B cell (primary cell): Measurements from ENCODE around the gene DUSP1. TPM values are rescaled to one million over a fixed set of nuclear protein-coding genes. Genes with fewer than 3 reads are reported as not detected.

Source experiments
- ATAC-seq: fragments of 200-7000 bp; cut with Tn5 transposase; one replicate; pipeline ENCODE4 v1.10.0; 2021; ENCODE audit warnings: low read depth, mild to moderate bottlenecking, moderate number of reproducible peaks, moderate library complexity
- CTCF ChIA-PET: fragments of 350-600 bp; sonication (Branson Sonifier 250); formaldehyde crosslinking; loops from one replicate; lab custom pipeline; 2021; ENCODE audit warnings: antibody characterized with exemption, inconsistent platforms; lab: Charles Lee
- POLR2A ChIA-PET: fragments of 350-600 bp; sonication (Branson Sonifier 250); formaldehyde crosslinking; loops from one replicate; lab custom pipeline; 2021; ENCODE audit warnings: antibody characterized with exemption; lab: Charles Lee
- DNase-seq: peaks from one replicate; pipeline ENCODE4 v3.0.0; 2013
- H2AFZ ChIP-seq: 2 replicates; pipeline ENCODE4 v1.6.1; 2012; ENCODE audit warnings: mild to moderate bottlenecking, low read depth, low read length; ENCODE audit not compliant: insufficient read depth, poor library complexity, severe bottlenecking
- H3K27ac ChIP-seq, 2 donors: 1 replicate in 1 of 2; 2 replicates in 1 of 2; pipeline ENCODE4 v1.5.1; 2012 to 2013; ENCODE audit warnings: low read length in 2 of 2, mild to moderate bottlenecking in 2 of 2, moderate library complexity in 1 of 2
- H3K27me3 ChIP-seq, 4 experiments: fragments of 200-600 bp in 1 of 4; sonication (generic) in 1 of 4; replicated peaks in 1 of 4; 1 replicate in 2 of 4; 2 replicates in 2 of 4; pipeline versions ENCODE4 v1.6.1 to v1.7.0; 2013 to 2016; ENCODE audit warnings: low read length in 3 of 4, mild to moderate bottlenecking in 2 of 4, mixed read lengths in 1 of 4, moderate library complexity in 1 of 4; ENCODE audit not compliant: insufficient read depth in 4 of 4, control insufficient read depth in 3 of 4; ENCODE audit errors: control extremely low read depth in 1 of 4
- H3K36me3 ChIP-seq, 2 experiments: replicated peaks in 1 of 2; 1 replicate in 1 of 2; 2 replicates in 1 of 2; pipeline versions ENCODE4 v1.6.1 to v1.7.1; 2013; ENCODE audit warnings: low read length in 1 of 2; ENCODE audit not compliant: insufficient read depth in 2 of 2, control insufficient read depth in 1 of 2; ENCODE audit errors: control extremely low read depth in 1 of 2, extremely low read depth in 1 of 2
- H3K4me1 ChIP-seq, 2 donors: fragments of 200-600 bp in 1 of 2; sonication (generic) in 1 of 2; 1 replicate in 1 of 2; 2 replicates in 1 of 2; pipeline versions ENCODE4 v1.5.1 to v1.6.1; 2013 to 2017; ENCODE audit warnings: low read length in 2 of 2; ENCODE audit not compliant: control insufficient read depth in 2 of 2, insufficient read depth in 2 of 2
- H3K4me2 ChIP-seq: replicated peaks from 2 replicates; pipeline ENCODE3; 2012; ENCODE audit warnings: mild to moderate bottlenecking, low read depth, low read length; ENCODE audit not compliant: poor library complexity, severe bottlenecking
- H3K4me3 ChIP-seq, 5 experiments: fragments of 200-600 bp in 1 of 5; sonication (generic) in 1 of 5; 1 replicate in 3 of 5; 2 replicates in 2 of 5; pipeline versions ENCODE4 v1.5.1 to v1.7.0; 2011 to 2016; ENCODE audit warnings: low read length in 4 of 5, mild to moderate bottlenecking in 4 of 5, low read depth in 2 of 5, control low read depth in 1 of 5, moderate library complexity in 1 of 5; ENCODE audit not compliant: insufficient read depth in 1 of 5; ENCODE audit errors: control extremely low read depth in 1 of 5, extremely low read depth in 1 of 5
- H3K79me2 ChIP-seq: fragments of 200-600 bp; sonication (generic); one replicate; pipeline ENCODE4 v1.6.0; 2016; ENCODE audit warnings: low read length; ENCODE audit not compliant: control insufficient read depth, insufficient read depth
- H3K9ac ChIP-seq: fragments of 200-600 bp; sonication (generic); 2 replicates; pipeline ENCODE4 v1.6.1; 2017; ENCODE audit warnings: mild to moderate bottlenecking, low read length, moderate library complexity
- H3K9me3 ChIP-seq, 3 donors: one replicate each; pipeline versions ENCODE4 v1.6.1 to v1.7.1; 2013; ENCODE audit warnings: low read length in 2 of 3; ENCODE audit not compliant: control insufficient read depth in 2 of 3, insufficient read depth in 1 of 3; ENCODE audit errors: control extremely low read depth in 1 of 3
- H4K20me1 ChIP-seq: 2 replicates; pipeline ENCODE4 v1.6.0; 2012; ENCODE audit warnings: mild to moderate bottlenecking, low read length; ENCODE audit not compliant: insufficient read depth, control insufficient read depth, poor library complexity, severe bottlenecking
- H3K27ac Mint-ChIP-seq: one replicate; pipeline ENCODE4 v1.8.0; 2021; ENCODE audit warnings: mixed read lengths
- H3K27me3 Mint-ChIP-seq: one replicate; pipeline ENCODE4 v1.8.0; 2021; ENCODE audit warnings: mixed read lengths
- H3K4me1 Mint-ChIP-seq: one replicate; pipeline ENCODE4 v1.8.0; 2021; ENCODE audit warnings: mixed read lengths
- H3K4me3 Mint-ChIP-seq: one replicate; pipeline ENCODE4 v1.8.0; 2021; ENCODE audit warnings: mixed read lengths
- H3K9me3 Mint-ChIP-seq: one replicate; pipeline ENCODE4 v1.8.0; 2022; ENCODE audit warnings: mixed read lengths; ENCODE audit not compliant: insufficient read depth
- EZH2 ChIP-seq: IDR thresholded peaks from 2 replicates; pipeline ENCODE4 v1.6.1; 2012; ENCODE audit warnings: borderline replicate concordance, low read depth, mild to moderate bottlenecking, moderate library complexity, low read length; ENCODE audit not compliant: insufficient read depth, poor library complexity, severe bottlenecking
- WGBS: methylation state at CpG from one replicate; pipeline ENCODE4 v1.1.5; 2013; ENCODE audit warnings: missing lambda C conversion rate; ENCODE audit not compliant: insufficient coverage; 5-methylcytosine and 5-hydroxymethylcytosine counted together
- intact Hi-C: fragments of 100-400 bp; cut with micrococcal nuclease; formaldehyde crosslinking; loops from one replicate; pipeline ENCODE4 v1.10.0; 2022
- polyA plus RNA-seq: library from polyadenylated mRNA; depleted of rRNA; stranded (reverse); fragments of >200 nt; gene quantifications from 2 replicates; pipeline ENCODE4 v1.2.3, GENCODE V29; 2012
- total RNA-seq, 2 donors: library from RNA; stranded (reverse); fragments of 120-200 nt in 1 of 2; gene quantifications; 1 replicate in 1 of 2; 2 replicates in 1 of 2; pipeline versions ENCODE4 v1.2.3 to v1.2.4, GENCODE V29; 2013 to 2022
- TF ChIP-seq, protein P1 (sequence below): fragments of 200-600 bp; IDR thresholded peaks from one replicate; pipeline ENCODE4 v1.8.0; 2022; ENCODE audit warnings: antibody characterized with exemption, mild to moderate bottlenecking

The DUSP1 gene
- total and polyA plus RNA-seq, 2 donors (not counting 1 experiment from before 2014, with no cell fraction given), result 71.2 to 4,228 TPM

GRCh38 chr5:172775326-172776234 is 4.6 kb upstream of the DUSP1 start:
- Histone ChIP-seq H3K27me3 (no peaks in the 10 kb centered on the region), H3K9ac (no peak overlapping the region), H3K9me3 (no peaks in the 10 kb centered on the region), H2AFZ (no peak overlapping the region), H3K4me3 (no peak overlapping the region), H3K4me2 (no peak overlapping the region), H3K36me3 (no peaks in the 10 kb centered on the region), H4K20me1 (peaks cover 4% of the 10 kb centered on the region), H3K4me1 (peaks cover 35 to 45% of the 10 kb centered on the region in 2 donors), H3K79me2 (peaks cover 12% of the 10 kb centered on the region), H3K27ac (no peak overlapping the region)
- DNase-seq (no peak), ATAC-seq (no peak)
- peak overlapping the region; percentile 71 for H3K27ac Mint-ChIP-seq
- intact Hi-C loops, result loop anchor here (10.0 kb wide), 2 partner anchors 771 to 1391 kb away; partner anchors contain the start of genes FBXW11 and NPM1
- no peaks in the 10 kb centered on the region for H3K9me3 Mint-ChIP-seq
- WGBS, result over 99% methylated on average over 7 of the region's 11 CpGs
- H3K4me1 Mint-ChIP-seq, result peaks cover 54% of the 10 kb centered on the region
- no peak overlapping the region for H3K4me3 Mint-ChIP-seq
- TF ChIP-seq, protein P1, sequence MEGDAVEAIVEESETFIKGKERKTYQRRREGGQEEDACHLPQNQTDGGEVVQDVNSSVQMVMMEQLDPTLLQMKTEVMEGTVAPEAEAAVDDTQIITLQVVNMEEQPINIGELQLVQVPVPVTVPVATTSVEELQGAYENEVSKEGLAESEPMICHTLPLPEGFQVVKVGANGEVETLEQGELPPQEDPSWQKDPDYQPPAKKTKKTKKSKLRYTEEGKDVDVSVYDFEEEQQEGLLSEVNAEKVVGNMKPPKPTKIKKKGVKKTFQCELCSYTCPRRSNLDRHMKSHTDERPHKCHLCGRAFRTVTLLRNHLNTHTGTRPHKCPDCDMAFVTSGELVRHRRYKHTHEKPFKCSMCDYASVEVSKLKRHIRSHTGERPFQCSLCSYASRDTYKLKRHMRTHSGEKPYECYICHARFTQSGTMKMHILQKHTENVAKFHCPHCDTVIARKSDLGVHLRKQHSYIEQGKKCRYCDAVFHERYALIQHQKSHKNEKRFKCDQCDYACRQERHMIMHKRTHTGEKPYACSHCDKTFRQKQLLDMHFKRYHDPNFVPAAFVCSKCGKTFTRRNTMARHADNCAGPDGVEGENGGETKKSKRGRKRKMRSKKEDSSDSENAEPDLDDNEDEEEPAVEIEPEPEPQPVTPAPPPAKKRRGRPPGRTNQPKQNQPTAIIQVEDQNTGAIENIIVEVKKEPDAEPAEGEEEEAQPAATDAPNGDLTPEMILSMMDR, result no peak
- no peak for TF ChIP-seq EZH2
- ChIA-PET POLR2A (no interaction called here), CTCF (interaction anchor here (1.3 to 1.9 kb wide), 2 partner anchors 61 to 158 kb away, joined by 3 to 4 read pairs; no protein-coding TSS in a partner anchor)
- H3K27me3 Mint-ChIP-seq, result no peaks in the 10 kb centered on the region
